SK-N-DZ (cell line): ENCODE results near the gene SMIM31. TPM values are rescaled to one million over a fixed set of nuclear protein-coding genes. Genes with fewer than 3 reads are reported as not detected.

Source experiments
- DNase-seq: peaks from one replicate; pipeline ENCODE4 v3.0.0-alpha.2; 2015; ENCODE audit warnings: low spot score
- polyA plus RNA-seq, 2 experiments: library from polyadenylated mRNA; depleted of rRNA; stranded (reverse); fragments of >200 nt; gene quantifications; 2 replicates each; pipeline ENCODE4 v1.2.3, GENCODE V29; 2014

SMIM31 gene
- polyA plus RNA-seq (2014; cell fraction: cytosol; rRNA removed): not detected in 2 replicates
- polyA plus RNA-seq (2014; cell fraction: nucleus; rRNA removed): not detected in 2 replicates

DNA sequence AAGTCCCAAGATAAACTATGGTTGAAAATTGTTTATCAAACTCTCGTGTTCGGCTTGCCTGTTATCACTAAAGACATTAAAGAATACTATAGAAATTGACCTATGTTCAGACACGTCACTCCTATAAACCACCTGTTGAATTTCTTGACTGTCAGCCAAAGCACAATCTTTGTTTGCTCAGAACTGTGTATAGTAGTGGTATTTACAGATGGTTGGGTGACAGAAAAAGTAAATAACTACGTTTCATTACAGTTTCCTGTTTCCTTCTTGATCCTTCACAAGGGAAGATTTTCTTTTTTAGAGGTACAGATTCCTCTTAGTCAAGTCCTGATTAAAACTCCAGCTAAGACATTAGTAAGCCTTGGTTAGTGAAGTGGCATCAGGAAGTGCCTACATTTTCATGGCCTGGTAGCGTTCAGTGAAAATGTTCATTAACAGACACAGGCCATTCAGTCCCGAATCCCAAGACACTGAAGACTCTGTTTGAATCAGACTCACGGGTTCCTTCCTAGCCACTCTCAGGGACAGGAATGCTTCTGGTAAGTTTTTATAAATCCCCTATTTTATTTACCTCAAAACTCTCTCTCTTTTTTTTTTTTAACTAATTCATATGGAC lies at the start of gene SMIM31:
SMIM31 (plus strand) TSS at position 259 of the 616 bp plus-strand sequence. CDS start 16,313 bp downstream, outside the sequence.
- DNase-seq: no peak

DNA sequence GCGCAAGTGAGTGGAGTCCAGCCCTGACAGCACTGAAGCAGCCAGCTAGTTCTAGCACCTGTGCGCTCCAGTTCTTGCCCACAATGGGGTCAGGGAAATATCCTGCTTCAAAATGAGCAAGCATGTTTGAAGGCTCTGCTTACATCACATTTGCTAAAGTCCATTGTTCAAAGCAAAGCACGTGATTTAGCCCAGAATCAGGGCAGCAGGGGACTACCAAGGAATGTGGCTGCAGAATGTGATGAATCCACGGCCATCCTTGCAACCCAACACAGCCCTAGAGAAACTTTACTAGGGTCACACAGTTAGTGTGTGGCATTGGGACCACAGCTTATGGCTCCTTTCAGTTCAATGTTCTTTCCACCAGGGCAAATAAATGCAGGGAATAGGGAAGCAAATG lies 47.3 kb upstream of the SMIM31 start:
- no peak for DNase-seq

DNA sequence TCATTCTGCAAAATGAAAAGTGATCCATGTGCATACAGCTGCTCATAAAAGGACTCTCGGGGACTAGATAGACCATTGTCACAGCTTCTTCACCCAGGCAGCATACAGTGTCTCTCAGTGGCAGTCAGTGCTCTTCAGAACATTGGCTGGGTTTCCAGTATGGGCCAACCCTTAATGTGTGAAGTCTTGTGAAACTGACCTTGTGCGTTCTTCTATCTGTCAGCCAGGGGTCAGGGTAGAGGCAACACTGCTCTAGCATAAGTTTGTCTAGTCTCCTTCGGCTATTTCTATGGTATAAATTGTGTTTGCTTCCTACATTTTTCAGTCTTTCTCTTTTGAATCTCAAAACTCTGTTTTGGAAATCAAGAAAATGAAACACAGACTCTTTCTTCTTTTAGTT lies 37.0 kb upstream of the SMIM31 start:
- DNase-seq: no peak

DNA sequence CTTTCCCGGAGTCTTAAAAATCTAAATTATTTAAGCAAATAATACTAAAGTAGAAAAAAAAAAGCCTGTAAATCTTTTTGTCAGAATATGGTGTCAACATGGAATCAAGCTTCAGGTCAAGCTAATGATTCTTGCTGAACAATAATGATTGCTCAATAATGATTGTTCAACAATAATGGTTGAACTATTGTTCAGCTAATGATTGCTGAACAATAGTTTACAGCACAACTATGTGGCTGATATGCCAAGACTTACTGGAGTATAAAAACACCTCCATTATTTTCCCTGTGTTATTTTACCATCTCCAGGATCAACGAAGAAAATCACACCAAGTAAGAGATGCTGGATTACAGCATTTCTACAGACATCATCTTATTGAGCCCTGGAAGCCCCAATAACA lies 35.1 kb upstream of the SMIM31 start:
- DNase-seq: no peak

DNA sequence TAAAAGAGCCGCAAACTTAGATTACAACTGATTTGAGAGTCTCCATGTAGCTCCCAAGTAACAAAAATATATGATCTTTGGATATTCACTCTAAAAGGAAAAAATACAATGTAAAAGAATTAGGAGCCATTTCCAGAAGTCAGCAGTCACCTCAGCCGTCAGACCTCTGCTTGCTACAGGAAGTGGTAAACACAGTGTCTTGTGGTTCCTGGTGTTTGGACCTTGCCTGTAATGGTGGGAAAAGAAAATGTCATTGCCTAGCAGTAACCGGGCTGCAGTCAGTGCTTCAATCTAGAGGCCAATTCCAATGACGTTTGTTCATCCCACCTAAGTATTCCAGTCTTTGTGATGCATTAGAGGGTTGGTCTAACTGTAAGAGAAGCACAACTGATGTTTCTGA lies 28.9 kb upstream of the SMIM31 start:
- no peak for DNase-seq

DNA sequence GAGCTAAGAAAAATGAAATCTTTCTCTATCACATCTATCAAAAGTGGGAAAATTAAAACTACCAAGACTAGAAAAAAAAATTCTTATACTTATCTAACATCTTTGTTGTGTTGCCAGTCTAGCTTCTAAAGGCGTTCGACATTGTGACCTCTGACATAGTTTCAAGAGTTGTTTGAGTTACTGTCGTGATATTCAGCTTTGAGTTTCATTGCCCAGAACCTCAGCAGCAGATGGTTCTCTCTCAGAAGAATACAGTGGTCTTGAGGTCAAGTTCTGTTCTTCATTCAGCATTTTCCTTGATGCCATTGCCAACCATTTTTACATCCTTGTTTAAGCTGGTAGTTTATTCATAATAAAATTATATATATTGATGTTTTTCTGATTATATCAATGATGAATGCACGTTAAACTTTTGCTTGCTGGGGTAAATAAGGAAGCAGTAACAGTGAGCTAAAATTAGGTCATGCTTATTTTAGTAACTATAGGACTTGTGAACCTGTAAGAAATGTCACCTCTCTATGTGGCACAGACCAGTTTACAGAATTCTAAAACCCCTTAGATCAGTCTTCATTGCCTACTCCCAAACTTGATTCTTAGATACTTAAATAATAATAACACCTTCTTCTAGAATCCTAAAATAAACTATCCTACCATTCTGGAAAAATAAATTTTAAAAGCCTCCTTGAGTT lies 23.1 kb upstream of the SMIM31 start:
- no peak for DNase-seq

DNA sequence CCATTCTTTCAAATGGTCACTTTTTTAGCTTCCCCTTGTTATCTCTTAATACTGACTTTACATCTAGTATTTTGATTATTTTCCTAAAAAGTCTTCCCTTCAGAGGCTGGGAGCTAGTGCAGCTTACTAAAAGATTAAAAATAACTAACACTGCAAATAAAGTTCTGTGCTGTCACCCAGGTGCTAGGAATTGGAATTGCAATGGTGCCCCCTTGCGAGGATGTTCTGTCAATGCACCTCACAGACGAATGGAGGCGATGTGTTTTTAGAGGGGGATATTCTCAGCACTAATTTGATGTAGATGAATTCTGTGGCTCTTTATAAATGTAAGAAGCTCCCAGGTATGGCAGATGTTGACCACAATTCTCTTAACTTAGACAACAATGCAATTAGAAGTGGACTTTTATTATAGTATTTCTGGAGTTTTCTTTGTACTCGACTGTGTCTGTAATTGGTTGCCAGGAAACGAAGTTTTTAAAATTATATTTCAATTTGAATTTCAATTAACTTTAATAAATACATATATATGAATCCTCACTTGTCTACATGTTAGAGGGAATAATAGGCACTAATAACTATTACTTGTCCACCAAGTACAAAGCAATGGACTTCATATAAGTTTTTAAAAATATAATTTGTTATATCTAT lies 22.0 kb upstream of the SMIM31 start:
- peak; percentile 18 for DNase-seq

DNA sequence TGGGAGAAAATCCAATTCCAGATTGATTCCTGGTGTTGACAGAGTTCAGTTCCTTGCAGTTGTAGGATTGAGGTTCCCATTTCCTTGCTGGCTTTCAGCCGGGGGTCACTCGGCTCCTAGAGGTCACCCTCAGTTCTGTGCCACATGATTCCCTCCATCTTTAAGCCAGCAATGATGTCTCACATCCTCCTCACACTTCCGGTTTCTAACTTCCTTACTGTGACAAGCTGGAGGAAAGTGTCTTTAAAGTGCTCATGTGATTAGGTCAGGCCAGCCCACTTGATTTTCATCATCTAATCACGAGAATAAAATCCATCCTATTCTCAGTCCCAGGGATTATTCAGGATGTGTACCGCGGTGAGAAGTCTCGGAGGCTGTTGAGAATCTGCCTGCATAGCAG lies 19.4 kb upstream of the SMIM31 start:
- no peak for DNase-seq

DNA sequence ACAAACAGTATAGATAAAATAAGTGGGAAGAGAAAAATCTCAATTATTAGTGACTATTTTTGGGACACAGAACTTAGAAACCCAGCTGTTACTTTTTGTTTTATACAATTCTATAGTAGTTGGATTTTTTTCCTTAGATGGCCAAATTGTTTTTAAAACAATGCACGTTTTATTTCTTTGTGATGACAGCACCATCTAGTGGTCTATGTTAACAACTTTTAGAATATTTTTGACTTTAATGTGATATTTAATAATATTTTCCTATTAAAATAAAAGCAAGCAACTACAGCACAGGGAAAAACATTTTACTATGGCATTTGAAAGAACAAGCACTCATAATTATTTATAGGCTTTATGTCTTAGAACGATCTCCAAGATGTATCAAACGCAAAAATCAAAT lies 5.6 kb upstream of the SMIM31 start:
- no peak for DNase-seq

DNA sequence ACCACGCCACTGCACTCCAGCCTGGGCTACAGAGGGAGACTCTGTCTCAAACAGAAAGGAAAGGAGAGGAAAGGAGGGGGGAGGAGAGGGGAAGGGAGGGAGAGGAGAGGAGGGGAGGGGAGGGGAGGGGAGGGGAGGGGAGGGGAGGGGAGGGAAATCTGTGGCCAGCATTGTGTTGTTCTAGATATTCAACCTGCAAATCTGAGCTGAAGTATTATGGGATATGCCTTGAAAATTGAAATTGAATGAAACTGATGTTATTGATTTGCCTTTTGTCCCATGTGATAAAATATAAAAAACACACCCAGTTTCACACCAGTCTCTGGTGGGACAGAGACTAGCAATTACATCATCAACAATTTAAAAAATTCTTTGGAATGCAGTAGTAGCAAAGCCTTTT lies 1.5 kb downstream of the SMIM31 start:
- DNase-seq: no peak

DNA sequence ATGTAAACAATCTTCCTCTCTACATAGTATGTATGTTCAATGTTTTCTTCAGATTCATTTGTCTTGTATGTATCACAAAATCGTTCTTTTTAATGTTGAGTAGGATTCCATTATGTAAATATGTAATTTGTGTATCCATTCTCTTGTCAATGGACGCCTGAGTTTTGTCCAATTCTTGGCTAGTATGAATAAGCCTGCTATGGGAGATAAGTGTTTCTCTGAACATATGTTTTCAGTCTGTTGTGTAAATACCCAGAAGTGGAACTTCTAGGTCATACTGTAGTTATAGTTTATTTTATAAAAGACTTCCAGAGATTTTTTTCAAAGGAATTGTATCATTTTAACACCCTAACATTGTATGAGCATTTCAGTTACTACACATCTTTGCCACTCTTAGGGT lies 2.8 kb downstream of the SMIM31 start:
- no peak for DNase-seq

DNA sequence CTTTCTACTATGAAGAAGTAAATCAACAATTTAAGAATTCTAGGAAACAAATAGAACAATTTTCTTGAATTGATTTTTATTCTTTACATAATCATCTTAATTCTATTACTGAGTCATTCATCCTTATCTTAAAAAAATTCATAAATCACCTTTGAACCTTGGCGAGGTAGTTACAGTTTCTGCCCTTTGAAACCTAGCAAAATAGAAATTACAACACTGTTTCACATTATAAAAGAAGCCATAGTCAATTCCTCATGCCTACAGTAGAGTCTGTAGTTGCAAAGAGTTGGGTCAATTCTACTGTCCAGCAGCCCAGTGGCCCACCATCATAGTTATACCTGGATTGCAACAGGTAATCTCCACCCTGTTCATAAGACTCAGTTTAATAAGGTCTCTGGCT lies 7.3 kb downstream of the SMIM31 start:
- DNase-seq: no peak

DNA sequence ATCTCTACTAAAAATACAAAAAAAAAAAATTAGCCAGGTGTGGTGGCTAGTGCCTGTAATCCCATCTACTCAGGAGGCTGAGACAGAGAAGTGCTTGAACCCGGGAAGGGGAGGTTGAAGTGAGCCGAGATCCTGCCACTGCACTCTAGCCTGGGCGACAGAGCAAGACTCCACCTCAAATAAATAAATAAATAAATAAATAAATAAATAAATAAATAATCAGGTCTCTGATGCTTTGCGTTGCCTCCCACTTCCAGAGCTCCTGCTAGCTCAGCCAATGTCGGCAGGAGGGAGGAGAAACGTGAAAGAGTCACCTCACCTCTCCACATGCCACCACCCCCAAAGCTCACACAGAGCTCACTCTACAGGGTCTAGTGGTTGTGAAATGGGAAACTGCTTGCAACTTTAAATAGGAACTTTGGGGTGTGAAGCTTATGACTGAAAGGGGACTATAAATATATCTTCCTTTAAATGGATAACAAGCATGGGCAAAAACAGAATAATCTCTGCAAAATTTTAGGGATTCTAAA lies 7.9 kb downstream of the SMIM31 start:
- DNase-seq: no peak

DNA sequence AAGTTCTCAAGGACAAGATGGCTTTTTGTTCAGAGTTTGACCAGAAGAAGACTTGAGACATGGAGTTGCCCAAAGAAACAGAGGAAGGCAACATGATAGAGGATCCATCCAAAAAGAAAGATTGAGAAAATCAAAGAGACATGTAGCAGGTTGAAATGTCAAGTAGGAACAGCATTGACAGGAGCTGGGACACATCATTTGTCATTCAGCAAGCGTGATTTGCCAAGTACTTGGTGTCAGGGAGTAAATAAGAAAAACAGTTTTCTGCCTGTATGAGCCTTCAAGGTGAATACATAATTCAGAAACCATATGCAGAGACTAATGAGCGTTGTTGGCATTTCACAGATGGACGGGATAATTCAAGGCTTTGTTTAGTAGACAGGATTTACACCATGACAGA lies 11.2 kb downstream of the SMIM31 start:
- DNase-seq: no peak

DNA sequence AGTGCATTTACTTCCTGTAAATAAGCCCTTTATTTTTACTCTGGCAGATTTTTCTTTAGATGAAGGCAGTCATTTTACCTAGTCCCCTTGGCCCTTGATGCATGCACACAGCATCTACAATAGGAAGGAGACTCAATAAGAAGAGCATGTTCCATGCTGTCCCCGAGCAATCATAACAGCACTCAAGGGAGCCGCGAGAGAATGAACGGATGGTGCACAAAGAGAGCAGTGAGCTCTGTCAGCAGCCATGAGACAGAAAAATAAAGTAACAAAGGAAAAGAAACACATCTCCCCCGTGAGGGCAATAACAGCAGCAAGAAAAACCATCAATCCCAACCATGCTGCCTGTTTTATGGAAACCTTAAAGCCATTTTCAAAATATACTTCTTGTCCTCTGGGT lies 11.9 kb downstream of the SMIM31 start:
- no peak for DNase-seq

DNA sequence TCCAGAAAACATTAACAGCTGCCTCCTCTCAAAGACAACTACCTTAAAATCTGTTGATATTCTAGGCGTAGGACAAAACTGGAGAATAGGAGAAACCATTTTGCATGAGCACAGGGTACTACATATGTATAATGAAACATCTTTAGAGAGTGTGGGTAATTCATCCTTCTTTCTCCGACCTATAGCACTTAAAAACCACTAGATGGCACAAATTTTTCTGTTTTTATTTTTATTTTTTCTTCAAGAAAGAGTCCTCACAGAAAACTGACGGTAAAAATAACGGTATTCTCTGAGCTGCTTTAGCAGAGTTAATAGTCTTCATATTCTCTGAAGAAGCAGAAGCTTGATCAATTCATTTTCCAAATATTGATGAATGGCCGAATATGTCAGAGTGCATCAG lies 14.6 kb downstream of the SMIM31 start:
- DNase-seq: no peak

DNA sequence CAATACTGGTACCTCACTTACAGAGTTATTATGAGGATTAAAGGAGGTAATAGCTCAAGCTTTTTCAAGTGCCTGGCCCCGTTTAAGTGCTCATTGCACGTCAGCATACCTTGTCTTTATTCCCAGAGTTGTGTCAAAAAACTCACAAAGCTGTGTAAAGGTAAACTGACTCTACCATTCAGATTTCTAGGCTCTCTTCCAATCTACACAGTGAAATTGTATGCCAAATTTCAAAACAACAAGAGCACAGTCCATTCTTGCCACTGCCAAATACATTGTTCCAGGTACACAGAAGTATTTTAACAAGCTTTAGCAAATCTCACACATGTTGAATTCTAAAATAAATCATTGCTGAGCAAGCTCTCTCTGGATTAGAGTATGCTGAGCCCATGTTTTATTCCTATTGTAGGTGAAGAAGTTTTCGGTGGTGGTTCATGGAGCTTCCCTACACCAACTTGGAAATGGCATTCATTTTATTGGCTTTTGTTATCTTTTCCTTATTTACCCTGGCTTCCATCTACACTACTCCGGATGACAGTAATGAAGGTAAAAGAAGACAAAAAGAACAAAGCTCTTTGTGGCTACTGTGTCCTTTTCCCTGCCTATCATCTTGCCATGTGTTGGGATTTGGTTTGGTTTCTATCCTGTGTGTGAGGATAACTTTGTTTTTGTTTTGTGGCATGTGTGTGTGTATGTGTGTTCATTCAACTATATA lies 16.2 kb downstream of the SMIM31 start:
- DNase-seq: no peak

DNA sequence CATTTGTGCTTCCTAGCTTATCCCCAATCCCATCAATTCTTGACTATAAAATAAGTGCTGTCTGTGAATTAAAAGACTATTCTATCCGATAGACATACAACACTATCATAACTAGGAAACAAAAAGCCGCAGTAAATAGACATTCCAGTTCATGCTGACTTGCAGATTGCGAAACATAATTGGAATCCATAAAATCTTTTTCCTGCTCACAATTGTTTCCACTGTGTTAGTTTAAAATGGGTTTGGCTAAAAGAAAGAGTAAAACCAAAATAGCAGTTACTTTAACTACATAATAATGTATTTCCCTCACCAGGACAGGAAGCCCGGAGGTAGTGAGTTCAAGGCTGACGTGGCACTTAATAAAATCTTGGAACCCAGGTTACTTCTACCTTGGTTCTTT lies 17.2 kb downstream of the SMIM31 start:
- no peak for DNase-seq

DNA sequence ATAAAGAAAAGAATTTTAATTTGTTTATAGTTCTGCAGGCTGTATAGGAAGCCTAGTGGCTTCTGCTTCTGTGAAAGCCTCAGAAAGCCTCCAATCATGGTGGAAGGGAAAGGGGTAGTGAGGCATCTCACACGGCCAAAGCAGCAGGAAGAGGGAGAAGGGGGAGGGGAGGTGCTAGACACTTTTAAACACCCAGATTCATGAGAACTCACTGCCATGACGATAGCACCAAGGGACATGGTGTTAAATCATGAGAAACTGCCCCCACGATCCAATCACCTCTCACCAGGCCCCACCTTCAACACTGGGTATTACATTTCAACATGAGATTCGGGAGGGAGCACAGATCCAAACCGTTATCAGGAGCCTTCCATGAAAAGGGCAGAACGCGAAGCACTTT lies 18.1 kb downstream of the SMIM31 start:
- DNase-seq: no peak

DNA sequence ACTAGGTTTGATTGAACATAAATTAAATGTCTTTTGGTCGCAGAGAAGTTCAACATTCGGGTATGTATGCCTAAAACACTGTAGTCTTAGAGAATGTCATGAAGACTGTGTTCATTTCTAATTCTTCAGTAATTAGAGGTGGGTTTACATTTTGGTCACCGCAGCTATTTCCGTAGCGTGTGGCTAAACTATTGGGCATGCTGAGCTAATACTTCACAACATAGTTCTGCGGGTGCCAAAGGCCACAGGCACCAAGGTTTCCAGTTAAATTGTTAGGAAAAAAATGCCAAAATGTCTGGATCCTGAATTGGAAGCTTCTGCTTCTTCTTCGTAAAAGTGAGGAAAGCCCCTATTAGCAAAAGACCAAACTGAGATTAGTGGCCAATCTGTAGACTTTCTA lies 25.1 kb downstream of the SMIM31 start:
- DNase-seq: no peak

DNA sequence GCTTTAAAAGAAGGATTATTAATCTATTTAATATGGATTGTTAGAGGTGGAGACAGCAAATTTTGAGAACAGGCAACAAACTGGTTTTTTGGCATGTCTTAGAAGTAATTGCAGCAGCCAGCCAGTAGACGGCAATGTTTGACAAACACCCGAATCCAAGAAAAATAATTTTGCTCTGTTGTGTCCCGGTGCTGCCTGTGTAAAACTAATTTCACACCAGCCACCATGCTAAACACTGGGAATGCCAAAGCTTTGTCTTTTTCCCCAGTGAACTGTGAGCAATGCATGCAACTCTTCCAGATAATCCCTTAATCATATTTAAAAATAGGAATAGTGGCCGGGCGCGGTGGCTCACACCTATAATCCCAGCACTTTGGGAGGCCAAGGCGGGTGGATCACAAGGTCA lies 25.9 kb downstream of the SMIM31 start:
- peak; percentile 6 for DNase-seq

DNA sequence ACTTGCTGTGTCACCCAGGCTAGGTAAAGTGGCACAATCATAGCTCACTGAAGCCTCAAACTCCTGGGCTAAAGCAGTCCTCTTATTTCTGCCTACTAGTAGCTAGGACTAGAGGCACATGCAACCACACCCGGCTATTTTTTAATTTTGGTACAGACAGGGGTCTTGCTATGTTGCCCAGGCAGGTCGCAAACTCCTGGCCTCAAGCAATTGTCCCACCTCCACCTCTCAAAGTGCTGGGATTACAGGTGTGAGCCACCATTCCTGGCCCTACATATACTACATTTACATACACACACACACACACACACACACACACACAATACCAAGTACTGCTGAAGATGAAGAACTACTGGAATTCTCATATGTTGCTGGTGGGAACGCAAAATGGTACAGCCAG lies 26.9 kb downstream of the SMIM31 start:
- no peak for DNase-seq
